HEK293 (cell line): ENCODE data around the gene LAYN.

Experiments used
- CTCF ChIA-PET: fragments of 350-600 bp; formaldehyde crosslinking; extraction: SDS; loops from one replicate; lab custom pipeline; 2021; ENCODE audit warnings: antibody characterized with exemption; lab: Yijun Ruan, JAX
- POLR2A ChIA-PET: fragments of 300-600 bp; formaldehyde crosslinking; extraction: SDS; loops from one replicate; lab custom pipeline; 2020; ENCODE audit warnings: antibody characterized with exemption, inconsistent platforms; lab: Yijun Ruan, JAX
- H3K27ac ChIP-seq: fragments of 200-500 bp; sonication (Bioruptor generic); 2 replicates; pipeline ENCODE4 v1.5.1; 2014; ENCODE audit warnings: low read depth, low read length, control low read depth, inconsistent platforms; ENCODE audit errors: extremely low read depth
- H3K36me3 ChIP-seq, 2 experiments: fragments of 200-500 bp in 1 of 2; sonication (Bioruptor generic) in 1 of 2; 1 replicate in 1 of 2; 2 replicates in 1 of 2; pipeline ENCODE4 v1.5.1; 2014 to 2017; ENCODE audit warnings: inconsistent platforms in 2 of 2, low read length in 2 of 2; ENCODE audit not compliant: control insufficient read depth in 2 of 2, insufficient read depth in 1 of 2
- H3K4me1 ChIP-seq: fragments of 200-500 bp; sonication (Bioruptor generic); 2 replicates; pipeline ENCODE4 v1.5.1; 2014; ENCODE audit warnings: mild to moderate bottlenecking, low read length, inconsistent platforms; ENCODE audit not compliant: control insufficient read depth, insufficient read depth
- H3K4me3 ChIP-seq: 2 replicates; pipeline ENCODE4 v1.5.1; 2011; ENCODE audit warnings: low read depth, mild to moderate bottlenecking, control low read depth, low read length, moderate library complexity
- H3K9me3 ChIP-seq: fragments of 200-500 bp; sonication (Bioruptor generic); 2 replicates; pipeline ENCODE4 v1.5.1; 2014; ENCODE audit warnings: low read depth, low read length, inconsistent platforms; ENCODE audit not compliant: control insufficient read depth, insufficient read depth
- MEIS1 ChIP-seq: sonication (generic); formaldehyde crosslinking; IDR thresholded peaks from 2 replicates; pipeline ENCODE4 v1.8.1; 2022; ENCODE audit warnings: missing genetic modification reagents, mild to moderate bottlenecking, borderline replicate concordance
- RBAK ChIP-seq: fragments of 450-650 bp; formaldehyde crosslinking; IDR thresholded peaks from 2 replicates; pipeline ENCODE4 v1.5.1; 2016; ENCODE audit warnings: missing biosample characterization, missing genetic modification characterization
- ZFP41 ChIP-seq: fragments of 450-650 bp; formaldehyde crosslinking; IDR thresholded peaks from 2 replicates; pipeline ENCODE4 v1.5.1; 2016; ENCODE audit warnings: missing biosample characterization, missing genetic modification characterization, borderline replicate concordance
- ZNF138 ChIP-seq: fragments of 450-650 bp; formaldehyde crosslinking; IDR thresholded peaks from 2 replicates; pipeline ENCODE4 v1.5.1; 2016; ENCODE audit warnings: missing biosample characterization, missing genetic modification characterization, borderline replicate concordance
- ZNF174 ChIP-seq: fragments of 450-650 bp; formaldehyde crosslinking; IDR thresholded peaks from 2 replicates; pipeline ENCODE4 v1.5.0; 2017; ENCODE audit warnings: missing biosample characterization, mild to moderate bottlenecking, missing genetic modification characterization
- ZNF175 ChIP-seq: fragments of 450-650 bp; formaldehyde crosslinking; IDR thresholded peaks from 2 replicates; pipeline ENCODE4 v1.5.1; 2016; ENCODE audit warnings: missing biosample characterization, missing genetic modification characterization
- ZNF184 ChIP-seq: fragments of 450-650 bp; IDR thresholded peaks from 2 replicates; pipeline ENCODE4 v1.5.1; 2018; ENCODE audit warnings: missing biosample characterization, mild to moderate bottlenecking, missing genetic modification characterization
- ZNF211 ChIP-seq: fragments of 450-650 bp; formaldehyde crosslinking; IDR thresholded peaks from 2 replicates; pipeline ENCODE4 v1.5.1; 2016; ENCODE audit warnings: low read depth, missing biosample characterization, missing genetic modification characterization
- ZNF266 ChIP-seq: fragments of 450-650 bp; formaldehyde crosslinking; IDR thresholded peaks from 2 replicates; pipeline ENCODE4 v1.5.1; 2016; ENCODE audit warnings: missing biosample characterization, missing genetic modification characterization, low read depth
- ZNF335 ChIP-seq: fragments of 450-650 bp; formaldehyde crosslinking; conservative IDR thresholded peaks from 2 replicates; pipeline ENCODE4 v1.5.1; 2016; ENCODE audit warnings: missing biosample characterization, missing genetic modification characterization
- ZNF394 ChIP-seq: fragments of 450-650 bp; formaldehyde crosslinking; IDR thresholded peaks from 2 replicates; pipeline ENCODE4 v1.5.1; 2016; ENCODE audit warnings: missing biosample characterization, missing genetic modification characterization, mild to moderate bottlenecking, moderate library complexity, borderline replicate concordance
- ZNF514 ChIP-seq: fragments of 450-650 bp; formaldehyde crosslinking; IDR thresholded peaks from 2 replicates; pipeline ENCODE4 v1.5.1; 2016; ENCODE audit warnings: missing biosample characterization, missing genetic modification characterization
- ZNF544 ChIP-seq: fragments of 450-650 bp; formaldehyde crosslinking; IDR thresholded peaks from 2 replicates; pipeline ENCODE4 v1.5.0; 2017; ENCODE audit warnings: missing biosample characterization, missing genetic modification characterization
- ZNF548 ChIP-seq: fragments of 450-650 bp; formaldehyde crosslinking; IDR thresholded peaks from 2 replicates; pipeline ENCODE4 v1.5.1; 2016; ENCODE audit warnings: missing biosample characterization, missing genetic modification characterization
- ZNF596 ChIP-seq: fragments of 450-650 bp; IDR thresholded peaks from 2 replicates; pipeline ENCODE4 v1.5.0; 2018; ENCODE audit warnings: missing biosample characterization, mild to moderate bottlenecking, missing genetic modification characterization, moderate library complexity
- ZNF776 ChIP-seq: fragments of 450-650 bp; formaldehyde crosslinking; IDR thresholded peaks from 2 replicates; pipeline ENCODE4 v1.5.0; 2017; ENCODE audit warnings: missing biosample characterization, missing genetic modification characterization, borderline replicate concordance
- ZSCAN23 ChIP-seq: fragments of 450-650 bp; formaldehyde crosslinking; IDR thresholded peaks from 2 replicates; pipeline ENCODE4 v1.5.1; 2016; ENCODE audit warnings: missing biosample characterization, missing genetic modification characterization
- TF ChIP-seq, protein P1 (sequence below): fragments of 450-650 bp; formaldehyde crosslinking; optimal IDR thresholded peaks from 2 replicates; pipeline ENCODE3; 2016; ENCODE audit warnings: missing biosample characterization, mild to moderate bottlenecking, missing genetic modification characterization
- TF ChIP-seq, protein P2 (sequence below): fragments of 450-650 bp; IDR thresholded peaks from 2 replicates; pipeline ENCODE4 v1.5.1; 2018; ENCODE audit warnings: missing biosample characterization, mild to moderate bottlenecking, missing genetic modification characterization
- TF ChIP-seq, protein P3 (sequence below): fragments of 450-650 bp; formaldehyde crosslinking; IDR thresholded peaks from 2 replicates; pipeline ENCODE4 v1.5.1; 2017; ENCODE audit warnings: missing biosample characterization, missing genetic modification characterization
- TF ChIP-seq, protein P4 (sequence below): fragments of 450-650 bp; formaldehyde crosslinking; IDR thresholded peaks from 2 replicates; pipeline ENCODE4 v1.5.1; 2016; ENCODE audit warnings: missing biosample characterization, missing genetic modification characterization
- TF ChIP-seq, protein P5 (sequence below): fragments of 450-650 bp; formaldehyde crosslinking; IDR thresholded peaks from 2 replicates; pipeline ENCODE4 v1.5.1; 2016; ENCODE audit warnings: missing biosample characterization, missing genetic modification characterization

Gene LAYN, protein sequence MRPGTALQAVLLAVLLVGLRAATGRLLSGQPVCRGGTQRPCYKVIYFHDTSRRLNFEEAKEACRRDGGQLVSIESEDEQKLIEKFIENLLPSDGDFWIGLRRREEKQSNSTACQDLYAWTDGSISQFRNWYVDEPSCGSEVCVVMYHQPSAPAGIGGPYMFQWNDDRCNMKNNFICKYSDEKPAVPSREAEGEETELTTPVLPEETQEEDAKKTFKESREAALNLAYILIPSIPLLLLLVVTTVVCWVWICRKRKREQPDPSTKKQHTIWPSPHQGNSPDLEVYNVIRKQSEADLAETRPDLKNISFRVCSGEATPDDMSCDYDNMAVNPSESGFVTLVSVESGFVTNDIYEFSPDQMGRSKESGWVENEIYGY

DNA sequence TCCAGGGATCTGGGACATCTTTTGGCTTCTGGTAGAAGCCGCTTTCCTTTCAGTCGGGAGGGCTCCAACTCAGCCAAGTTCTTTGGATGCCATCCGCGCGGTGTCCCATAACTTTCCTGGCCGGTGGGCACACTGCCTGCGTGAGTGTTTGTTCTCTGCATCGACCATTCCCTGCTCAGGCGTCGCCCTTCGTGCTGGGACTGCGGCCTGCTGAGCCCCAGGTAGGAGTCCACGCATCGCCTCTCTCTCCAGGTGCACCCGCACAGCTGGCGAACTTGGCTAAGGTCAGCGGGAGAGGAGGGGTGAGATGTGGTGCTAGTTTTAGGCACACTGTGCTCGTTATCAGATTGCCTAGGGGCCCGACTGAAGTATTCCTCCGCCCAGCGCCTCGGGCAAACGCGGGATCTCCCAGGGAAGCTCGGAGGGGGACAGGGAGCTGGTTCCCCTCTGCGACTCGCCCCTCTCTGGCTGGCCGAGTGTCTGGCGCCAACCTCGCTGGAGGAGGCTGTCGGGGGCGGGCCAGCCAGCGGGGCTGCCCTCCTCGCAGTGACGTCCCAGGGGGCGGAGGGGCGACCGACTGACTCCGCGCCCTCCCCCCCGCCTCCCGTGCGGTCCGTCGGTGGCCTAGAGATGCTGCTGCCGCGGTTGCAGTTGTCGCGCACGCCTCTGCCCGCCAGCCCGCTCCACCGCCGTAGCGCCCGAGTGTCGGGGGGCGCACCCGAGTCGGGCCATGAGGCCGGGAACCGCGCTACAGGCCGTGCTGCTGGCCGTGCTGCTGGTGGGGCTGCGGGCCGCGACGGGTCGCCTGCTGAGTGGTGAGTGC lies at the start of gene LAYN:
Gene LAYN (plus strand): TSS at position 607 of the 823 bp plus-strand sequence. CDS start 124 bp downstream, at position 731.
- ChIA-PET POLR2A (no interaction called here), CTCF (interaction anchor here (1.1 kb wide), 1 partner anchor 302 kb away, joined by 3 read pairs; no protein-coding TSS in a partner anchor)
- Histone ChIP-seq H3K4me1 (no peaks in the 10 kb centered on the region), H3K4me3 (peak within 1 kb of the TSS; percentile 42), H3K36me3 (peaks cover 0 to 16% of the 10 kb centered on the region in 2 experiments; a peak in 1 of 3 replicates), H3K9me3 (no peaks in the 10 kb centered on the region), H3K27ac (no peak within 1 kb of the TSS; the same call in 1 of the 2 replicates)
- TF ChIP-seq ZNF394 (tag by site-specific recombination) = no peak
- TF ChIP-seq ZFP41 (tag by site-specific recombination) = no peak
- TF ChIP-seq, protein P1, sequence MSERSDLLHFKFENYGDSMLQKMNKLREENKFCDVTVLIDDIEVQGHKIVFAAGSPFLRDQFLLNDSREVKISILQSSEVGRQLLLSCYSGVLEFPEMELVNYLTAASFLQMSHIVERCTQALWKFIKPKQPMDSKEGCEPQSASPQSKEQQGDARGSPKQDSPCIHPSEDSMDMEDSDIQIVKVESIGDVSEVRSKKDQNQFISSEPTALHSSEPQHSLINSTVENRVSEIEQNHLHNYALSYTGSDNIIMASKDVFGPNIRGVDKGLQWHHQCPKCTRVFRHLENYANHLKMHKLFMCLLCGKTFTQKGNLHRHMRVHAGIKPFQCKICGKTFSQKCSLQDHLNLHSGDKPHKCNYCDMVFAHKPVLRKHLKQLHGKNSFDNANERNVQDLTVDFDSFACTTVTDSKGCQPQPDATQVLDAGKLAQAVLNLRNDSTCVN (tag by site-specific recombination) = peak; percentile 79
- TF ChIP-seq ZNF211 (tag by site-specific recombination) = no peak
- TF ChIP-seq ZNF596 (tag by site-specific recombination) = no peak
- TF ChIP-seq RBAK (tag by site-specific recombination) = no peak
- TF ChIP-seq, protein P2, sequence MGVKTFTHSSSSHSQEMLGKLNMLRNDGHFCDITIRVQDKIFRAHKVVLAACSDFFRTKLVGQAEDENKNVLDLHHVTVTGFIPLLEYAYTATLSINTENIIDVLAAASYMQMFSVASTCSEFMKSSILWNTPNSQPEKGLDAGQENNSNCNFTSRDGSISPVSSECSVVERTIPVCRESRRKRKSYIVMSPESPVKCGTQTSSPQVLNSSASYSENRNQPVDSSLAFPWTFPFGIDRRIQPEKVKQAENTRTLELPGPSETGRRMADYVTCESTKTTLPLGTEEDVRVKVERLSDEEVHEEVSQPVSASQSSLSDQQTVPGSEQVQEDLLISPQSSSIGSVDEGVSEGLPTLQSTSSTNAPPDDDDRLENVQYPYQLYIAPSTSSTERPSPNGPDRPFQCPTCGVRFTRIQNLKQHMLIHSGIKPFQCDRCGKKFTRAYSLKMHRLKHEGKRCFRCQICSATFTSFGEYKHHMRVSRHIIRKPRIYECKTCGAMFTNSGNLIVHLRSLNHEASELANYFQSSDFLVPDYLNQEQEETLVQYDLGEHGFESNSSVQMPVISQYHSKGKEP (tag by site-specific recombination) = no peak
- TF ChIP-seq ZNF514 (tag by site-specific recombination) = no peak
- no peak for TF ChIP-seq ZSCAN23 (tag by site-specific recombination)
- TF ChIP-seq ZNF175 = no peak
- TF ChIP-seq ZNF548 (tag by site-specific recombination) = no peak
- TF ChIP-seq, protein P3, sequence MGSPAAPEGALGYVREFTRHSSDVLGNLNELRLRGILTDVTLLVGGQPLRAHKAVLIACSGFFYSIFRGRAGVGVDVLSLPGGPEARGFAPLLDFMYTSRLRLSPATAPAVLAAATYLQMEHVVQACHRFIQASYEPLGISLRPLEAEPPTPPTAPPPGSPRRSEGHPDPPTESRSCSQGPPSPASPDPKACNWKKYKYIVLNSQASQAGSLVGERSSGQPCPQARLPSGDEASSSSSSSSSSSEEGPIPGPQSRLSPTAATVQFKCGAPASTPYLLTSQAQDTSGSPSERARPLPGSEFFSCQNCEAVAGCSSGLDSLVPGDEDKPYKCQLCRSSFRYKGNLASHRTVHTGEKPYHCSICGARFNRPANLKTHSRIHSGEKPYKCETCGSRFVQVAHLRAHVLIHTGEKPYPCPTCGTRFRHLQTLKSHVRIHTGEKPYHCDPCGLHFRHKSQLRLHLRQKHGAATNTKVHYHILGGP = no peak
- TF ChIP-seq ZNF184 = no peak
- TF ChIP-seq ZNF266 (tag by site-specific recombination) = no peak
- TF ChIP-seq ZNF544 (tag by site-specific recombination) = no peak
- TF ChIP-seq, protein P4, sequence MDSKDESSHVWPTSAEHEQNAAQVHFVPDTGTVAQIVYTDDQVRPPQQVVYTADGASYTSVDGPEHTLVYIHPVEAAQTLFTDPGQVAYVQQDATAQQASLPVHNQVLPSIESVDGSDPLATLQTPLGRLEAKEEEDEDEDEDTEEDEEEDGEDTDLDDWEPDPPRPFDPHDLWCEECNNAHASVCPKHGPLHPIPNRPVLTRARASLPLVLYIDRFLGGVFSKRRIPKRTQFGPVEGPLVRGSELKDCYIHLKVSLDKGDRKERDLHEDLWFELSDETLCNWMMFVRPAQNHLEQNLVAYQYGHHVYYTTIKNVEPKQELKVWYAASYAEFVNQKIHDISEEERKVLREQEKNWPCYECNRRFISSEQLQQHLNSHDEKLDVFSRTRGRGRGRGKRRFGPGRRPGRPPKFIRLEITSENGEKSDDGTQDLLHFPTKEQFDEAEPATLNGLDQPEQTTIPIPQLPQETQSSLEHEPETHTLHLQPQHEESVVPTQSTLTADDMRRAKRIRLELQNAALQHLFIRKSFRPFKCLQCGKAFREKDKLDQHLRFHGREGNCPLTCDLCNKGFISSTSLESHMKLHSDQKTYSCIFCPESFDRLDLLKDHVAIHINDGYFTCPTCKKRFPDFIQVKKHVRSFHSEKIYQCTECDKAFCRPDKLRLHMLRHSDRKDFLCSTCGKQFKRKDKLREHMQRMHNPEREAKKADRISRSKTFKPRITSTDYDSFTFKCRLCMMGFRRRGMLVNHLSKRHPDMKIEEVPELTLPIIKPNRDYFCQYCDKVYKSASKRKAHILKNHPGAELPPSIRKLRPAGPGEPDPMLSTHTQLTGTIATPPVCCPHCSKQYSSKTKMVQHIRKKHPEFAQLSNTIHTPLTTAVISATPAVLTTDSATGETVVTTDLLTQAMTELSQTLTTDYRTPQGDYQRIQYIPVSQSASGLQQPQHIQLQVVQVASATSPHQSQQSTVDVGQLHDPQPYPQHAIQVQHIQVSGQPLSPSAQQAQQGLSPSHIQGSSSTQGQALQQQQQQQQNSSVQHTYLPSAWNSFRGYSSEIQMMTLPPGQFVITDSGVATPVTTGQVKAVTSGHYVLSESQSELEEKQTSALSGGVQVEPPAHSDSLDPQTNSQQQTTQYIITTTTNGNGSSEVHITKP (tag by site-specific recombination) = peak; percentile 90
- peak; percentile 29; the same call in 1 of the 2 replicates for TF ChIP-seq ZNF335 (tag by site-specific recombination)
- TF ChIP-seq, protein P5, sequence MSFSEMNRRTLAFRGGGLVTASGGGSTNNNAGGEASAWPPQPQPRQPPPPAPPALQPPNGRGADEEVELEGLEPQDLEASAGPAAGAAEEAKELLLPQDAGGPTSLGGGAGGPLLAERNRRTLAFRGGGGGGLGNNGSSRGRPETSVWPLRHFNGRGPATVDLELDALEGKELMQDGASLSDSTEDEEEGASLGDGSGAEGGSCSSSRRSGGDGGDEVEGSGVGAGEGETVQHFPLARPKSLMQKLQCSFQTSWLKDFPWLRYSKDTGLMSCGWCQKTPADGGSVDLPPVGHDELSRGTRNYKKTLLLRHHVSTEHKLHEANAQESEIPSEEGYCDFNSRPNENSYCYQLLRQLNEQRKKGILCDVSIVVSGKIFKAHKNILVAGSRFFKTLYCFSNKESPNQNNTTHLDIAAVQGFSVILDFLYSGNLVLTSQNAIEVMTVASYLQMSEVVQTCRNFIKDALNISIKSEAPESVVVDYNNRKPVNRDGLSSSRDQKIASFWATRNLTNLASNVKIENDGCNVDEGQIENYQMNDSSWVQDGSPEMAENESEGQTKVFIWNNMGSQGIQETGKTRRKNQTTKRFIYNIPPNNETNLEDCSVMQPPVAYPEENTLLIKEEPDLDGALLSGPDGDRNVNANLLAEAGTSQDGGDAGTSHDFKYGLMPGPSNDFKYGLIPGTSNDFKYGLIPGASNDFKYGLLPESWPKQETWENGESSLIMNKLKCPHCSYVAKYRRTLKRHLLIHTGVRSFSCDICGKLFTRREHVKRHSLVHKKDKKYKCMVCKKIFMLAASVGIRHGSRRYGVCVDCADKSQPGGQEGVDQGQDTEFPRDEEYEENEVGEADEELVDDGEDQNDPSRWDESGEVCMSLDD = no peak
- TF ChIP-seq ZNF776 (tag by site-specific recombination) = no peak
- TF ChIP-seq MEIS1 = no peak
- TF ChIP-seq ZNF138 (tag by site-specific recombination) = no peak
- no peak for TF ChIP-seq ZNF174 (tag by site-specific recombination)
